ENCODE measurements around the gene ZGRF1.
A peak's percentile ranks its signal among the peaks of the same experiment; 100 is the strongest.
"Not testable (repeated sequence)": the region's sequence is repeated elsewhere in the genome, so short reads cannot be mapped to it uniquely, and the experiment has no call there.

ZGRF1 gene

DNA sequence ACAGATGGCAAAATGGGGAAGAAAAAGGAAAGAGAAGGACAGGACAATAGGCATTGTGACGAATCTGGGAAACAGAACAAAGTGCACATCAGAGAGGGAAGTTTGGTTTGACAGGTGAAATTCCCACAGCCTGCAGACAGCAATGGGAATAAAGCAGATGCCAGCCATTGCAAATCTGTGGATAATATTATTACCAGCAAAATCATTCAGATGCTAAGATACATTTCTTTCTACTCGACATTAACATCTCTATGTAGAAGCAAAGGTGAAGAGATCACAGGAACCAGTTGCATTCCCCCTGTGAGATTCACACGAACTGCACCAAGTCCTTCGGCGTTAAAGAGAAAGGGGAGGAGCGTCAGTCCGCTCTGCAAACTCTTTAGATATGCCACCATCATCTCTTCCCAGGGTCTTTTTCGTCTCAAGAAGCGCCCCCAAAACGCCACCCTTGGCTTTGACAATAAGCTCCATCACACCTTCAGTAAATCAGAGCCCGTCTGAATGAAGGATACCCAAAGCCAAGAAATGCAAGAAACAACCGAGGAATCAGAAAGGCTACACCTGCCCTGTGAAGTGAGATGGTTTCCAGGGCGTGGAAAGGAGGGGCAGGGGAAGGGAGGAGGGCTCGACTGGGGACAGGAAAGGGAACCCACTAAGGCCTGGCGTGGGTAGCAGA lies 122.6 kb downstream of the ZGRF1 start:
- no peak for DNase-seq

DNA sequence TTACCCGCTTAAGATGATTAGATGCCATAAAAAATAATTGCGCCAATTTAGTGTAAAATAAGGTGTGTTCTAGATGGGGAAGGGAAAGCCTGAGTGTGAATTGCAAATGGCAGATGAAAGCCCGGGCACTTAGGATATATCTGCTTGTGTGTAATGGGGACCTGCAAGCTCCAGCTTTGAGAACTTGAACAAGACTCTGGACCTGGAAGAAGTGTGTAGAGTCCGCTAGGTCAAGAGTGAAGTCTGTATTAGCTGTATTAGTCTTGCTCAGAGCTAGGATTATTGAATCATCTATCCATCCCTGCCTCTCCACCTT lies 124.9 kb downstream of the ZGRF1 start:
- no peak for DNase-seq

DNA sequence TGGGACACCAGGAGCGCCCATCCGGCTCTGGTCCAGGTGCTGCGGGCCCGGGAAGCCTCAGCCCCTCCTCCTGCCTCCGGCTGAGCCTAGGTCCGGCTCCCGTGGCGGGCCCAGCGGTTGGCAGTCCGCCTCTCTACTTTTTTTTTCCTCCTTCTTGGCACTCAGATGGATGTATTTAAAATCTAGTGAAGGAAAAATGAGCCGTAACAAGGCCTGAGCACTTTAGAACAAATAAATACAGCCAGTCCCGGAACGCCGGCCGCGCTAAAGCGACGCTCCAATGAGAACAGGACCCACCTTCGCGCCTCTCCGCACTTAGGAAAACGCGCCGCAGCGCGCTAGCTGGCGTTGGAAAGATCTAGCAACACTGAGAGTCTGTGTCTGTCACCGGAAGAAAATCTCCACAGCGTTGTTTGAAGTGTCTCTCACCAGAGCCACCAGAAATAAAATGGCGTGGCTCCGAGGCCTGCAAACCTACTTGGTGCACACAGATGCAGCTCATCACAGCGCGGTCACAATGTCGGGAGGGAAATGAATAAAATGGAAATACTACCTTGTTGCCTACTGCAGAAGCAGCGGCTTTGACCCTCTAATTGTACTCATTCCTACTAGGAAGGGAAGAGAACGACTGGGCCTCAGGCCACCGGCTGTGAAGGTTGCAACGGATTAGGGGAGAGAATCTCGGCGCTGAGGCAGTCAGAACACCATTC lies 125.5 kb downstream of the ZGRF1 start:
- DNase-seq: no peak

DNA sequence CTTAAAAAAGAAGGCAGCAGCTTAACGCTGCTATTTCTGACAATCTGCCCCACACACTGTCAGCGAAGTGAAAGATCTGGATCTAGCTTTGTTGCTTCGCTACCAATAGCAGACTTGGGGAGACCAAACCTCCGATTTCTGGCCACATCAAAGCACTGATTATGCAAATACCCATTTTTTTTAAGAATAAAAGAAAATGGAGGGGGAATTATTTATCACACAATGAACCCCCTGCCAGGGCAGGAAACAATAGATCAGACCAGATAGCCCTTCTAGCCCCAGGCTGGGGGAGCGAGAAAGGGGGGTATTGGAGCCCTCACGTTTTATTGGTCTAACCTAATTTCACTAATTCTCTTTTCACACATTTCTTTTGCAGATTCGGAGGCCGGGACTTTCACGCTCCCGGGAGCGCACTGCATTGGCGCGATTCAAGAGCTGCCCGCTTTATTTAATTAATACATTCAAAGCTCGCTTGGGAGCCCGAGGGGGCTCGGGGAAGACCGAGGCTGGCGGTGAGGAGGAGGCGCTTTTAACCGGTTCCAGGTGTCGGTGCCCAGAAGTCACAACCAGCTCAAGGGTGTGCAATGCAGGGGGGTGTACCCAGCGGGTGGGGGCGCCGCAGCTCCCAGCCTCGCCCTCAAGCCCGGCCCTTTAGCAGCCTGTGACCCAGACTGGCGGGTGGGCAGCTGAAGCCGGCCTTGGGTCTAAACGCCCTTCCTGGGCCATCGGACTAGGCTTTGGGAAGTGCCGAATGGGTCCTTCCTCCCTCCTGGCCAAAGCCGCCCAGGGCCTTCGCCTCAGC lies 126.2 kb downstream of the ZGRF1 start:
- no peak for DNase-seq

DNA sequence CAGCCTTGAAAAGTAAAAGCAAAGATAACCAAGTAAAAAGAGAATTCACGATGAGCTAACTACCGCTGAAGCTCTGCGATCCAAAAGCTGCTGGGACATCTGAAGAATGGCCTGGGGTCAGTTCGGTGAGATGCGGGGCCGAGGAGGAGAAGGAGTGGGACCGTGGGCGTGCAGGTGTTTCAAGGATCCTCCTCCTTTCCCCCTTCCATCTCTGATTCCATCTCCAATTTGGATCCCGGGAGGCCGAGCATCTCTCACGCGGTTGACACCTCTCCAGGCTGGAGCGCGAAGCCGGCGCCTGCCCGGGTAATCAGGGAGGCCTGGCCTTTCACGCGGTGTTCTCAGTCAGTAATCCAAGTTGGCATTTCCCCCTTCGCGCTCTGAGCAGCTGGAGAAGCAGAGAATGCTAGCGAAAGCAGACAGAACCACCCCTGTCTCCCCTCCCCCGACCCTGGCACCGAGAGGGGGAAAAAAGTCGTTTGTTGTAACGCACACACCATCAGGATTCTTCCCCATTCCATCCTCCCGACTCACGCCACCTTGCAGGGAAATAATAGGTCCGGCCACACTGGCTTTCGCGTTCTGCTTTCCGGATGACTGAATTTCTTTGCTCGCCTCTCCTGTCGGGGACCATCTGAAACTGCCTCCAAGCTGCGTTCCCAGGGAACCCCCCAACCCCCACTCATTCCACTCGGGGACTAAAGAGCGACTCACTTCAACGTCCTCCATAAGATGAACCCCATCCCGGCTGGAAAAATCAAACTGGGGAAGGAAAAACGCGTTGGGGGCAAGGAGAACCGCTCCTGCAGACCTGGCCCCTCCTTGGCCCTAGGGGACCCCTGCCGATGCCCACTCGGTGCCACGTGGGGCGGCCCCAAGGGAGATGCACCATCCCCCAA lies 127.2 kb downstream of the ZGRF1 start:
- no peak for DNase-seq

DNA sequence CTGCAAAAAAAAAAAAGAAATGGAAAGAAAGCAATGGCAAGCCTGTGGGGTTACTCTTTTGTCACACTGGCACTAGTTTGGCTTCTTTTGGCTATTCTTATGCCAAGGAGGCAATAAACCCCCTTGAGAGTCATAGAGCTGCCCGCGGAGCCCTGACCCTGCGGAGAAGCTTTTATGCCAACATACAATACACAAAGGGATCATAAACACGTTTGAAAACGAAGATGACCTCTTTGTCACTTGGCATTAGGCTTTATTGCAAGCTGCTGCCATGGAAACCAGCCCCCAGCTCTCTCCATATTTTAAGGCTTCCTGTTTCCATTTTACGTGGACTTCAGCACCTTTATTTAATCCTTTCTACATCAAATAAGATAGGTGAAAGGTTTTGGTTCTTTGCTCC lies 128.4 kb downstream of the ZGRF1 start:
- DNase-seq: peak; percentile 22

DNA sequence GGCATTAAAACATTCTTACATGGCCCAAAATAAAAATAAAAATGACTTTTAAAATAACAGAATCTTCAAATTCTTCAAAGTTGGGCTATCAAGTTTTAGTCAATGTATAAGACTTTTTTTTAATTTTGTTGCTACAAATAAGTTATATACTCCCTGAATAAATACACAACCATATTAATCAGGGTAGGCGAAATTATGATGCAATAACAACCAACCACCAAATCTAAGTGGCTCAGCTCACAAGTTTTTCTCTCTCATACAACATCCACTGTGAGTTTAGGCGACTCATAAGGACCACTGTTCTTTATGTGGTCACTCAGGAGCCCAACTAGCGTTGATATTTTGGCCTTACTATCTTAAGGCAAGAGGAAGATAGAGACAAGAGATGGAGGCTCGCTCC lies 131.9 kb downstream of the ZGRF1 start:
- no peak for DNase-seq

DNA sequence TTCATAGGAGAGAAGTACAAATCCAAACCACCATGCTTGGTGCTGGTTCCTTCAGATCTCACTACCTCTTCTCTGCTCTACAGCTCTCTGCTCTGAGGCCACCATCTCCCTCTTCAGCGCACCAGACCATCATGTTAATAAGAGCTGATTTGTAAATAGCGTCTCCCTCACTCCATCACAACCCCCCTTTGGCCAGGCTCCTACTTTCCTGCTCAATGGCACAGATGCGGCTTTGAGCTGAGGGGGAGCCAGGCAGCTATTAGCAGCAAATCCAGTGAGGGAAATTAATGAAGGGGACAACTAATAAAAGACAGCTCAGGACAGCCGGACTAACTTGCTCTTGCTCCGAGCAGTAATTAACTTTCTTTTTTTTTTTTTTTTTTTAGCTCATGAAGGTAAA lies 133.8 kb downstream of the ZGRF1 start:
- DNase-seq: no peak

DNA sequence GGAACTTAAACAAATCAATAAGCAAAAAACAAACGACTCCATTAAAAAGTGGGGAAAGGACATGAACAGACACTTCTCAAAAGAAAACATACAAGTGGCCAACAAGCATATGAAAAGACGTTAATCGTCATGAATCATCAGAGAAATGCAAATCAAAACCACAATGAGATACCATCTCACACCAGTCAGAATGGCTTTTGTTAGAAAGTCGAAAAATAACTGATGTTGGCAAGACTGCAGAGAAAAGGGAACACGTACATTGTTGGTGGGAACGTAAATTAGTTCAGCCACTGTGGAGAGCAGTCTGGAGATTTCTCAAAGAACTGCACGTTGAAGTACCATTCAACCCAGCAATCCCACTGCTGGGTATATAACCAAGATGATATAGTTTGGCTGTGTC lies 144.4 kb downstream of the ZGRF1 start:
- no peak for DNase-seq

DNA sequence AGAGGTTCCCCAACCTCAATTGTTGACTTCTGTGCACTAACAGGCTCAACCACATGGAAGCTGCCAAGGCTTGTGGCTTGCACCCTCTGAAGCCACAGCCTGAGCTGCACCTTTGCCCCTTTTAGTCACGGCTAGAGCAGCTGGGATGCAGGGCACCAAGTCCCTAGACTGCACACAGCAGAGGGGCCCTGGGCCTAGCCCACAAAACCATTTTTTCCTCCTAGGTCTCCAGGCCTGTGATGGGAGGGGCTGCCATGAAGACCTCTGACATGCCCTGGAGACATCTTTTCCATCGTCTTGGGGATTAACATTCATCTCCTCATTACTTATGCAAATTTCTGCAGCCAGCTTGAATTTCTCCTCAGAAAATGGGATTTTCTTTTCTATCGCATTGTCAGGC lies 145.9 kb downstream of the ZGRF1 start:
- not testable (repeated sequence) for DNase-seq
